Endothelial cell of umbilical vein (primary cell): ENCODE data around the gene DCX. TPM values are rescaled to one million over a fixed set of nuclear protein-coding genes. Genes with fewer than 3 reads are reported as not detected.

Experiments
- Bru-seq: library from RNA; stranded (reverse); fragments of 400-500 nt; gene quantifications from one replicate; lab custom pipeline; 2021; lab: Mats Ljungman, UMichigan
- BruChase-seq, 2 experiments: library from RNA; stranded (reverse); fragments of 400-500 nt; gene quantifications; one replicate each; lab custom pipeline; 2021; lab: Mats Ljungman, UMichigan
- BruUV-seq: library from RNA; stranded (reverse); fragments of 400-500 nt; replicated peaks from 2 replicates; lab custom pipeline; 2021; lab: Mats Ljungman, UMichigan
- CTCF ChIA-PET: fragments of 300-600, 350-600 bp; sonication (Branson Sonifier 250); formaldehyde crosslinking; loops from one replicate; lab custom pipeline; 2021; ENCODE audit warnings: antibody characterized with exemption, inconsistent platforms; lab: Charles Lee
- POLR2A ChIA-PET: fragments of 300-600, 350-600 bp; sonication (Branson Sonifier 250); formaldehyde crosslinking; loops from one replicate; lab custom pipeline; 2021; ENCODE audit warnings: antibody characterized with exemption, inconsistent platforms; lab: Charles Lee
- DNase-seq: peaks from one replicate; pipeline ENCODE4 v3.0.0-alpha.2; 2011; ENCODE audit warnings: low read depth, low spot score
- FAIRE-seq: peaks from 2 replicates; lab custom pipeline; 2011; peaks lifted over from hg19 to GRCh38; lab: Jason Lieb, UNC
- H2AFZ ChIP-seq: 2 replicates; pipeline ENCODE4 v1.6.0; 2012; ENCODE audit warnings: low read depth, low read length, control low read depth, inconsistent platforms
- H3K27ac ChIP-seq: 2 replicates; pipeline ENCODE4 v1.5.1; 2011; ENCODE audit warnings: low read depth, mild to moderate bottlenecking, control low read depth, low read length, moderate library complexity; ENCODE audit not compliant: insufficient read depth
- H3K27me3 ChIP-seq, 2 experiments: 2 replicates each; pipeline versions ENCODE4 v1.6.0 to v1.6.1; 2011; ENCODE audit warnings: low read length in 2 of 2, mixed read lengths in 1 of 2; ENCODE audit not compliant: control insufficient read depth in 2 of 2, insufficient read depth in 2 of 2
- H3K36me3 ChIP-seq, 2 experiments: 2 replicates in 1 of 2; 3 replicates in 1 of 2; pipeline ENCODE4 v1.5.1; 2011; ENCODE audit warnings: low read length in 2 of 2, mild to moderate bottlenecking in 1 of 2, moderate library complexity in 1 of 2; ENCODE audit not compliant: control insufficient read depth in 2 of 2, insufficient read depth in 2 of 2; ENCODE audit errors: extremely low read depth in 1 of 2
- H3K4me1 ChIP-seq: 3 replicates; pipeline ENCODE4 v1.5.1; 2011; ENCODE audit warnings: mild to moderate bottlenecking, low read length; ENCODE audit not compliant: control insufficient read depth, insufficient read depth; ENCODE audit errors: extremely low read depth
- H3K4me2 ChIP-seq: 2 replicates; pipeline ENCODE4 v1.6.1; 2011; ENCODE audit warnings: low read length, control low read depth, mixed read lengths; ENCODE audit not compliant: insufficient read depth
- H3K4me3 ChIP-seq, 3 experiments: fragments of 200-600 bp in 1 of 3; sonication (generic), shearing (Covaris generic) in 1 of 3; replicated peaks in 1 of 3; 2 replicates each; pipeline ENCODE4 v1.5.1; 2011 to 2016; ENCODE audit warnings: control low read depth in 3 of 3, low read length in 3 of 3, mild to moderate bottlenecking in 2 of 3, inconsistent platforms in 1 of 3, low read depth in 1 of 3, moderate library complexity in 1 of 3; ENCODE audit not compliant: insufficient read depth in 1 of 3
- H3K79me2 ChIP-seq: 2 replicates; pipeline ENCODE4 v1.6.0; 2012; ENCODE audit warnings: low read length, inconsistent platforms; ENCODE audit not compliant: control insufficient read depth, insufficient read depth
- H3K9ac ChIP-seq: replicated peaks from 2 replicates; pipeline ENCODE3; 2011; ENCODE audit warnings: low read length, control low read depth; ENCODE audit not compliant: insufficient read depth; ENCODE audit errors: extremely low read depth
- H3K9me1 ChIP-seq: replicated peaks from 3 replicates; pipeline ENCODE4 v1.6.0; 2011; ENCODE audit warnings: mild to moderate bottlenecking, low read length; ENCODE audit not compliant: control insufficient read depth, insufficient read depth; ENCODE audit errors: extremely low read depth
- H3K9me3 ChIP-seq: replicated peaks from 2 replicates; pipeline ENCODE4 v1.5.1; 2012; ENCODE audit warnings: low read length, inconsistent platforms; ENCODE audit not compliant: control insufficient read depth, insufficient read depth
- H4K20me1 ChIP-seq: replicated peaks from 2 replicates; pipeline ENCODE3; 2011; ENCODE audit warnings: mild to moderate bottlenecking, low read length; ENCODE audit not compliant: control insufficient read depth, insufficient read depth; ENCODE audit errors: extremely low read depth
- CTCF ChIP-seq, 2 donors: IDR thresholded peaks; 1 replicate in 1 of 2; 2 replicates in 1 of 2; pipeline ENCODE4 v1.5.1; 2011; ENCODE audit warnings: low read length in 2 of 2, mild to moderate bottlenecking in 2 of 2, moderate library complexity in 2 of 2, control low read depth in 1 of 2, inconsistent platforms in 1 of 2, low read depth in 1 of 2; ENCODE audit not compliant: insufficient read depth in 1 of 2; ENCODE audit errors: extremely low read depth in 1 of 2
- EZH2 ChIP-seq: IDR thresholded peaks from 2 replicates; pipeline ENCODE4 v1.6.1; 2012; ENCODE audit warnings: borderline replicate concordance, low read depth, mild to moderate bottlenecking, moderate library complexity, low read length, inconsistent platforms; ENCODE audit not compliant: severe bottlenecking
- FOS ChIP-seq: IDR thresholded peaks from 2 replicates; pipeline ENCODE4 v1.6.1; 2011; ENCODE audit warnings: mild to moderate bottlenecking, low read length, moderate library complexity, borderline replicate concordance; ENCODE audit not compliant: insufficient read depth
- GATA2 ChIP-seq: IDR thresholded peaks from 2 replicates; pipeline ENCODE4 v1.7.0; 2011; ENCODE audit warnings: low read depth, mild to moderate bottlenecking, moderate library complexity, mixed read lengths, low read length; ENCODE audit not compliant: insufficient read length, insufficient read depth
- JUN ChIP-seq: IDR thresholded peaks from 2 replicates; pipeline ENCODE4 v1.6.1; 2011; ENCODE audit warnings: borderline replicate concordance, low read depth; ENCODE audit not compliant: insufficient read length, insufficient read depth
- MAX ChIP-seq: IDR thresholded peaks from 2 replicates; pipeline ENCODE4 v1.6.1; 2011; ENCODE audit not compliant: insufficient read depth, insufficient read length
- MYC ChIP-seq: IDR thresholded peaks from one replicate; pipeline ENCODE4 v1.6.1; 2011; ENCODE audit warnings: mild to moderate bottlenecking, low read depth, low read length
- POLR2A ChIP-seq: IDR thresholded peaks from 2 replicates; pipeline ENCODE4 v1.6.1; 2012; ENCODE audit warnings: low read depth, mild to moderate bottlenecking, control low read depth, low read length
- POLR2AphosphoS5 ChIP-seq: IDR thresholded peaks from 2 replicates; pipeline ENCODE4 v1.6.1; 2012; ENCODE audit warnings: low read depth, mild to moderate bottlenecking, control low read depth, low read length, moderate library complexity; ENCODE audit not compliant: insufficient read depth
- dilution Hi-C: fragments of 300-500 bp; cut with MboI; formaldehyde crosslinking; loops from one replicate; pipeline ENCODE4 v1.15.0; 2019; ENCODE audit warnings: low sequenced_read_pairs; ENCODE audit not compliant: extremely low pct_ligation_motif_present
- intact Hi-C: fragments of 100-400 bp; cut with micrococcal nuclease; formaldehyde crosslinking; loops from one replicate; pipeline ENCODE4 v1.10.0; 2022
- long read RNA-seq: library from polyadenylated mRNA; stranded (forward); transcript quantifications from one replicate; pipeline ENCODE4 v2.0.0, GENCODE V29; 2021
- polyA minus RNA-seq, 3 experiments: library from RNA; depleted of rRNA, polyadenylated mRNA; stranded (reverse); fragments of >200 nt; gene quantifications; 1 replicate in 1 of 3; 2 replicates in 2 of 3; pipeline ENCODE4 v1.2.3, GENCODE V29; 2011
- polyA plus RNA-seq, 4 experiments: library from polyadenylated mRNA; depleted of rRNA in 3 of 4; stranded (reverse) in 3 of 4; unstranded in 1 of 4; fragments of >200 nt; gene quantifications; 2 replicates each; pipeline versions ENCODE4 v1.2.1 to v1.2.3, GENCODE V29; 2011 to 2012; ENCODE audit warnings: missing spikeins in 1 of 4
- total RNA-seq: library from RNA; stranded (reverse); gene quantifications from 2 replicates; pipeline ENCODE4 v1.2.3, GENCODE V29; 2021

The DCX gene
- total RNA-seq, result not detected in 2 replicates
- not detected in 2 replicates for polyA plus RNA-seq
- not detected in 2 replicates for polyA plus RNA-seq (2011; cell fraction: cytosol; rRNA removed)
- not detected in 2 replicates for polyA plus RNA-seq (2011; cell fraction: nucleus; rRNA removed)
- not detected in 2 replicates for polyA plus RNA-seq (2012)
- polyA minus RNA-seq, result not detected in 2 replicates
- not detected for polyA minus RNA-seq (2011; cell fraction: cytosol; rRNA and poly(A)+ RNA removed)
- not detected in 2 replicates for polyA minus RNA-seq (2011; cell fraction: nucleus; rRNA and poly(A)+ RNA removed)
- percentile 2 among the genes with signal in this experiment for Bru-seq, nascent RNA
- not detected for BruChase-seq, experiment 1, labeled RNA remaining after a 6-hour chase
- BruChase-seq, experiment 2, labeled RNA remaining after a 2-hour chase, result not detected
- long read RNA-seq, result 0 reads

- H2AFZ ChIP-seq, result no peak within 1 kb of the TSS
- H3K4me2 ChIP-seq, result no peak within 1 kb of the TSS
- ChIA-PET POLR2A (no interaction called here), CTCF (no interaction called here)
- TF ChIP-seq JUN (no peak), MAX (no peak)
- dilution Hi-C loops (no loop called here), intact Hi-C loops (no loop called here)
- BruUV-seq, result no TSS peak
- no peak within 1 kb of the TSS for H3K9ac ChIP-seq
- H4K20me1 ChIP-seq, result no peaks in the 10 kb centered on the region
- H3K9me1 ChIP-seq, result no peaks in the 10 kb centered on the region
- H3K27me3 ChIP-seq, result no peaks in the 10 kb centered on the region
- no peak within 1 kb of the TSS for H3K27ac ChIP-seq
- H3K4me1 ChIP-seq, result no peaks in the 10 kb centered on the region
- H3K36me3 ChIP-seq, result no peaks in the 10 kb centered on the region
- no peaks in the 10 kb centered on the region for H3K79me2 ChIP-seq
- no peak within 1 kb of the TSS for H3K4me3 ChIP-seq
- FAIRE-seq (no peak), DNase-seq (no peak)
- H3K9me3 ChIP-seq, result no peaks in the 10 kb centered on the region
Measured at GRCh38 chrX:111411983-111412382, at the start of gene DCX. Gene DCX (minus strand): TSS chrX:111412192. CDS start chrX:111410398, 1,794 bp downstream.

GRCh38 chrX:111460607-111461006 is 48.6 kb upstream of the DCX start:
- no peaks in the 10 kb centered on the region for H3K36me3 ChIP-seq
- no peak overlapping the region for H3K27ac ChIP-seq
- H4K20me1 ChIP-seq, result no peaks in the 10 kb centered on the region
- FAIRE-seq (no peak), DNase-seq (no peak)
- no peaks in the 10 kb centered on the region for H3K9me3 ChIP-seq
- intact Hi-C loops, result no loop called here
- no peaks in the 10 kb centered on the region for H3K4me1 ChIP-seq
- no peak overlapping the region for H3K4me3 ChIP-seq
- ChIA-PET CTCF (no interaction called here), POLR2A (no interaction called here)
- TF ChIP-seq JUN (no peak), MYC (no peak), GATA2 (no peak), CTCF (IDR thresholded peaks at IDR 0.05; ENCODE audit: extremely low read depth in 1 of 2, insufficient read depth in 1 of 2, low read depth in 1 of 2, low read length in 2 of 2) (no peak), FOS (no peak), MAX (no peak), POLR2AphosphoS5 (no peak), POLR2A (no peak), EZH2 (no peak)
- no peaks in the 10 kb centered on the region for H3K79me2 ChIP-seq
- BruUV-seq, result no TSS peak
- H3K9me1 ChIP-seq, result no peaks in the 10 kb centered on the region
- no peaks in the 10 kb centered on the region for H3K27me3 ChIP-seq
- no peak overlapping the region for H2AFZ ChIP-seq
- H3K4me2 ChIP-seq, result no peak overlapping the region
- dilution Hi-C loops, result no loop called here
- no peak overlapping the region for H3K9ac ChIP-seq
